ENCODE data around the gene MFSD6L.

The MFSD6L gene

DNA sequence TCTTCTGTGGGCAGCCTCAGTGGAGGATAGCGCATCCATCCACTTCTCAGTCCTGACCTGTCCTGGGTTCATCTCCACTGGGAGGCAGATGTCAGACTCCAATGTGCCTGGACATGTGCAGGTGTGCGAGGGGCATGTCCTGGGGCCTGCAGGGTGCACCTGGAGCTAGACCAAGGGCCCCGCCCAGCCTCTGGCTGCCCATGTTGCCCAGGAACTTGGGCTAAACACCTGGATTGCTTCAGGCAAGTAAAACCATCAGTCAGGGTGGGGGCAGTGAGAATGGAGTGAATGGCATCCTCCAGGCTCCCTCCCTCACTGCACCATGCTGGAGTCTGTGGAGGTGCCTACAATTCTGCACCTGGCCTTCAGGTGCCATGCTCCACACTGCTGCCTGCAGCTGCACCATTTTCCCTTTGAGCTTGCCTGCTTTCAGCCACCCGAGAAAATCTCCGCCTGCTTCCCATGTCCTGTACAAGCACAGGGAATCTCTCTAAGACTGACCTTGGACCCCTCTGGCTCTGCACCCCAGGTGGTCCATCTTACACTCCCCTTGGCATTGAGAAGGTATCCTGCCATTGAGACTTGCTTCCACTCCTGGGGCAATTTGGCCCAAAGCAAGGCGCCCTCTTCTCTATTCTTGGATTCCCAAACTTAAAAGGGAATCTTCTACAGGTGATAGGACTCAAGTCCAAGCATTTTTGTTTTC is 2.1 kb upstream of the MFSD6L start:
- TF ChIP-seq, protein P1, sequence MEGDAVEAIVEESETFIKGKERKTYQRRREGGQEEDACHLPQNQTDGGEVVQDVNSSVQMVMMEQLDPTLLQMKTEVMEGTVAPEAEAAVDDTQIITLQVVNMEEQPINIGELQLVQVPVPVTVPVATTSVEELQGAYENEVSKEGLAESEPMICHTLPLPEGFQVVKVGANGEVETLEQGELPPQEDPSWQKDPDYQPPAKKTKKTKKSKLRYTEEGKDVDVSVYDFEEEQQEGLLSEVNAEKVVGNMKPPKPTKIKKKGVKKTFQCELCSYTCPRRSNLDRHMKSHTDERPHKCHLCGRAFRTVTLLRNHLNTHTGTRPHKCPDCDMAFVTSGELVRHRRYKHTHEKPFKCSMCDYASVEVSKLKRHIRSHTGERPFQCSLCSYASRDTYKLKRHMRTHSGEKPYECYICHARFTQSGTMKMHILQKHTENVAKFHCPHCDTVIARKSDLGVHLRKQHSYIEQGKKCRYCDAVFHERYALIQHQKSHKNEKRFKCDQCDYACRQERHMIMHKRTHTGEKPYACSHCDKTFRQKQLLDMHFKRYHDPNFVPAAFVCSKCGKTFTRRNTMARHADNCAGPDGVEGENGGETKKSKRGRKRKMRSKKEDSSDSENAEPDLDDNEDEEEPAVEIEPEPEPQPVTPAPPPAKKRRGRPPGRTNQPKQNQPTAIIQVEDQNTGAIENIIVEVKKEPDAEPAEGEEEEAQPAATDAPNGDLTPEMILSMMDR (IDR thresholded peaks at IDR 0.05; ENCODE audit: low read depth, low read length, missing control alignments), result no peak
- no peak for DNase-seq (ENCODE audit: low read depth)
- in situ Hi-C loops (cut with HindIII; ENCODE audit: low sequenced_read_pairs), result no loop called here
- H3K4me3 ChIP-seq (ENCODE audit: low read depth, low read length), result no peak overlapping the region

DNA sequence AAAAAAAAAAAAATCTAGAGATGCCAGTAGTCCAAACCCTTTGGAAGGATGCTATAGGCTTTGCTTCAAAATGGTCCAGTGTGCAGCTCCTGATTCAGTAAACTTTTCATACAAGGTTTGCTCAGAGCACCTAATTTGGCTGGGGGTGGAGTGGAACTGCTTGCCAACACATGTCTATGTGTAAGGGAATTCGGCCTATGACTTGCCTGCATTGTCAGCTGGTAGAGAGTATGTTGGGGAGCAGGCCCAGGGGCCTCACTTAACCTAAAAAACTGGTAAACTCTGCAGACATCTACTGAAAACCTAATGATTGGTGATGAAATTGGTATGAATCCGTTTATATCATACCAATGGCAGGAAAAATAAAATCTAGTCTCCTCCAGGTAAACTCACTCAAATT is 1.5 kb upstream of the MFSD6L start:
- in situ Hi-C loops (cut with HindIII; ENCODE audit: low sequenced_read_pairs), result no loop called here
- H3K4me3 ChIP-seq (ENCODE audit: low read depth, low read length), result no peak overlapping the region
- no peak for DNase-seq (ENCODE audit: low read depth)
- TF ChIP-seq, protein P1 (IDR thresholded peaks at IDR 0.05; ENCODE audit: low read depth, low read length, missing control alignments), result no peak

DNA sequence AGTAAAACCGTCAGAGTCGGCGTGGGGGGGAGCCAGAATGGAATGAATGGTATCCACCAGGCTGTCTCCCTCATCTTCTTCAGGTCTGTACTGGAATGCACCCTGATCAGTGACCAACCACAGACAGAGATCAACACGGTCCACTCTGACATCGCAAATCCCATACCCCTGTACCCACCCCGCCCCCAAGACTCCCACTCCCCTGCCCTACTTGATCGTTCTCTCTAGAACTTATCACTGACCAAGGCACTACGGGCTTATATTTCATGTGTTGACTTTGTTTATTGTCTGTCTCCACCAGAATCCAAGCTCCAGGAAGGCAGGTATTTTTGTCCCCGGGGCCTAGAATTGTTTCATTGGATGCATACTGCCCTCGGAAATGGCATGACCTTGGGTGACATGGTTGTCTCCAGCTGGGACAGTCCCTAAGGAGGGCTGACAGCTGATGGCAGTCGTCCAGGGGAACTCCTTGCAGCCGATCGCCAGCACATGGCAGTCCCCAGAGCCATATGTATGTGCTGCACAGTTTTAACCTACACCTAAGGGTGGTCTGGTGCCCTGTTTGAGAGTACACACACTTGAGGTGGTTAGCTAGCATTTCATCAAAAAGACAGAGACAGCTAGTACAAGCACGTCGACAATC is 526 bp upstream of the MFSD6L start:
- in situ Hi-C loops (cut with HindIII; ENCODE audit: low sequenced_read_pairs), result no loop called here
- DNase-seq (ENCODE audit: low read depth), result no peak
- TF ChIP-seq, protein P1 (IDR thresholded peaks at IDR 0.05; ENCODE audit: low read depth, low read length, missing control alignments), result no peak
- H3K4me3 ChIP-seq (ENCODE audit: low read depth, low read length), result no peak overlapping the region

DNA sequence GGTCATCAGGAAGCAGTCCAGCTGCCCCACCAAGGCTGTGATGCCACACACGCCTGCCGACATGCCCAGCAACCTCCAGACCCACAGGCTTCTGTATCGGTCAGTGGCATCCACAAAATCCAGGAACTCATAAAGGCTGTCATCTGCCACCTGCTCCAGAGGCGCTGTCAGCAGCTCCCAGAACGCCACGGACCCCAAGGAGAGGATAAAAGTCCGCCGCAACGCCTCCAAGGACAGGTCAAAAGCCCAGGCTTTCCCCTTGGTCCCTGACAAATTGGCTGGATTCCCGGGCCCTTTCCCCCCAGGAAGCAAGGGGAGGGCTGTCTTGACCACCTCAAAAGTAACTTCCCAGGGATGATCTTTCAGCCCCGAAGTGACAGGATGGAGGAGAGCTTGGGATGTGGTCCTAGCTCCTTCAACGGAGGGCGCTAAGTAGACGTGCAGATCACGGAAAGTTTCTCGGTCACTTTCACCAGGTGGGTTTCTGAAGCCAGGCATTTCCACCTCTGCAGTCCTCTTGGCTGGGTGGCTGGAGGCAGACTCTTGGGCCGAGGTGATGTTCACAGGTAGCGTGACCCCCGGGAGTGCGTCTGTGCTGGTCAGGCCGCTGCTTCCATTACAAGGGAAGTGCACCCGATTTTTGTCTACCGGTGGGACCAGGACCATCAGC is 854 bp downstream of the MFSD6L start:
- in situ Hi-C loops (cut with HindIII; ENCODE audit: low sequenced_read_pairs), result no loop called here
- H3K4me3 ChIP-seq (ENCODE audit: low read depth, low read length), result no peak overlapping the region
- TF ChIP-seq, protein P1 (IDR thresholded peaks at IDR 0.05; ENCODE audit: low read depth, low read length, missing control alignments), result no peak
- DNase-seq (ENCODE audit: low read depth), result no peak

DNA sequence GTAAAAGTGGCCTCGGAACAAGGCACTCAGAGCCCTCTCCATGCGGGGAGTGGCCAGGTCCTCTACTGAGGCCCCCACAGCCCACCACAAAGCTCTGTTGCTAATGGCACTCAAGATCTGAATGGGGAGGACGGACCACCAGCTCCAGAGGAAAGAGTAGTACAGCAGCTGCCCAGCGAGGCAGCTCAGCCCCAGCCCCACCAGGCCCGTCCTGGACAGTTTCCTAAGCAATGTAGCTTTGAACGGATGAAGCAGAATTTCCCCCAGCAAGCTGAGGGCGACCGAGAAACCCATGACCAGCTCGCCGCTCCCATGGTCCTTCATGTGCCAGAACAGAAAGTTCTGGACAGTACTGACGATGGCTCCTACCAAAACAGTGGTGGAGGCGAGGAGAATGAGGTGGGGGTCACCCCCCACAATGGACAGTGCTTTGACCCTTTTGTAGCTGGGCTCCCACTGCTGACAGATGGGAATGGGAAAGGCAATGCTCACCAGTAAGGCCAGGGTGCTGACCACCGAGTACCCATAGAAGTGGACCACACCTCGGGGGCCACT is 1.5 kb downstream of the MFSD6L start:
- TF ChIP-seq, protein P1 (IDR thresholded peaks at IDR 0.05; ENCODE audit: low read depth, low read length, missing control alignments), result no peak
- no peak overlapping the region for H3K4me3 ChIP-seq (ENCODE audit: low read depth, low read length)
- in situ Hi-C loops (cut with HindIII; ENCODE audit: low sequenced_read_pairs), result no loop called here
- no peak for DNase-seq (ENCODE audit: low read depth)

DNA sequence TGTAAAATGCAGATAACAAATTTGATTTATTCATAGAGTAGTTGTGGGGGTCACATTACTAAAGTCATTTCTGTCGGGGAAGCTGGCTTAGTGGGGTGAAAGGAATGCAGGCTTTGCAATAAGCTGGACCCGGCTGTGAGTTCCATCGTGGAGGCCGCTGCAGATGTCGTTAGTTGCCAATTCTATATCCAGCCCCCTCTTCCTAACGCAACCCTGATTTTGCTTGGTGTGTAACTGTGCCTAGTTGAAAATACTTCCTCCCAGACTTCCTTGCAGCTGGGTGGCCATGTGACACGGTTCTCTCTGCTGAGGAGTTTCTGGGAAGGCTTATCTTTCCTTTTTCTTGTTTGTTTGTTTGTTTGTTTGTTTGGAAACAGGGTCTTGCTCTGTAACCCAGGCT is 4.5 kb downstream of the MFSD6L start:
- DNase-seq (ENCODE audit: low read depth), result no peak
- in situ Hi-C loops (cut with HindIII; ENCODE audit: low sequenced_read_pairs), result loop anchor here (5.0 kb wide), 1 partner anchor 97 kb away; no protein-coding TSS in a partner anchor
- TF ChIP-seq, protein P1 (IDR thresholded peaks at IDR 0.05; ENCODE audit: low read depth, low read length, missing control alignments), result no peak
- H3K4me3 ChIP-seq (ENCODE audit: low read depth, low read length), result no peak overlapping the region

Measured in astrocyte of the cerebellum (primary cell).